ENCODE results near the gene UBXN10. TPM values are rescaled to one million over a fixed set of nuclear protein-coding genes. Genes with fewer than 3 reads are reported as not detected.

The UBXN10 gene
- polyA plus RNA-seq, 1 donor = 5.8 TPM

GRCh38 chr1:20233866-20234265, 48.0 kb downstream of the UBXN10 start:
- DNase-seq = no peak

GRCh38 chr1:20234788-20235535, 49.1 kb downstream of the UBXN10 start:
- DNase-seq = no peak

- no peak for DNase-seq
These were observed 51.8 kb downstream of the UBXN10 start for GRCh38 chr1:20237646-20238045.

- DNase-seq = no peak
These were observed 54.1 kb downstream of the UBXN10 start for GRCh38 chr1:20240012-20240411.

GRCh38 chr1:20242890-20243479, 57.1 kb downstream of the UBXN10 start:
- DNase-seq = no peak

Other genes with a start within 250 kb of the UBXN10 start
- gene PLA2G2A, start 206.5 kb upstream of the UBXN10 start, polyA plus RNA-seq (ENCODE audit: insufficient read length) = 0.18 TPM
- not detected for gene PLA2G5, start 115.9 kb upstream of the UBXN10 start, polyA plus RNA-seq (ENCODE audit: insufficient read length)
- gene PLA2G2D, start 66.6 kb upstream of the UBXN10 start, polyA plus RNA-seq (ENCODE audit: insufficient read length) = 0.08 TPM
- gene PLA2G2F, start 46.8 kb upstream of the UBXN10 start, polyA plus RNA-seq (ENCODE audit: insufficient read length) = 0.37 TPM
- 0.10 TPM for gene PLA2G2C, start 422 bp downstream of the UBXN10 start, polyA plus RNA-seq (ENCODE audit: insufficient read length)
- 2.5 TPM for gene VWA5B1, start 104.8 kb downstream of the UBXN10 start, polyA plus RNA-seq (ENCODE audit: insufficient read length)